Eye (tissue), 1 donor: ENCODE data around the gene ATP6V0A4.
"Not testable (repeated sequence)": the region's sequence is repeated elsewhere in the genome, so short reads cannot be mapped to it uniquely, and the experiment has no call there.

ENCODE experiments used
- DNase-seq: peaks from one replicate; pipeline ENCODE4 v3.0.0-alpha.2; 2015

The ATP6V0A4 gene

DNA sequence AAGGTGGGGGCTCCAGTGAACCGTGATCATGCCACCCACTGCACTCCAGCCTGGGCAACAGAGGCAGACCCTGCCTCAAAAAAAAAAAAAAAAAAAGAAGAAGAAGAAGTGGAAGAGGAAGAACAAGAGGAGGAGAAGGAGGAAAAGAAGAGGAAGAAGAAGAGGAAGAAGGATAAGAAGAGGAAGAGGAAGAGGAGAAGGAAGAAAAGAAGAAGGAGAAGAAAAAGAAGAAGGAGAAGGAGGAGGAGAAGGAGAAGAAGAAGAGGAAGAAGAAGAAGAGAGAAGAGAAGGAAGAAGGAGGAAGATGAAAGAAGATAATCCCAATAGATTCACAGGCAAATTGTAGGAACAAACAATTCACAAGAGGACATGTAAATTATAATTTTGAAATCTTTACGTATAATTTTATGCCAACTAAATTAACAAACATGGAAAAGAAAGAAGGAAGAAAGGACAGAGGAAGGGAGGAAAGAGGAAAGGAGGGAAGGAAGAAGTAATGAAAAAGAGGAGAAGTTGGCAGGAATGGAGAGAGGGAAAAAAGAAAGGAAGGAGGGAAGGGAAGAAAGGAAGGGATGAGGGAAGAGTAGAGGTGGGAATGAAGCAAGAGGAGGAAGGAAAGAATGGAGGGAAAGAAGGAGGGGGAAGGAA lies 100.3 kb downstream of the ATP6V0A4 start:
- DNase-seq = no peak

- not testable (repeated sequence) for DNase-seq
These were observed 102.2 kb downstream of the ATP6V0A4 start for GRCh38 chr7:138695776-138696175.

GRCh38 chr7:138695106-138695505 lies 102.9 kb downstream of the ATP6V0A4 start:
- no peak for DNase-seq

GRCh38 chr7:138691178-138691577 lies 106.8 kb downstream of the ATP6V0A4 start:
- DNase-seq = no peak

DNA sequence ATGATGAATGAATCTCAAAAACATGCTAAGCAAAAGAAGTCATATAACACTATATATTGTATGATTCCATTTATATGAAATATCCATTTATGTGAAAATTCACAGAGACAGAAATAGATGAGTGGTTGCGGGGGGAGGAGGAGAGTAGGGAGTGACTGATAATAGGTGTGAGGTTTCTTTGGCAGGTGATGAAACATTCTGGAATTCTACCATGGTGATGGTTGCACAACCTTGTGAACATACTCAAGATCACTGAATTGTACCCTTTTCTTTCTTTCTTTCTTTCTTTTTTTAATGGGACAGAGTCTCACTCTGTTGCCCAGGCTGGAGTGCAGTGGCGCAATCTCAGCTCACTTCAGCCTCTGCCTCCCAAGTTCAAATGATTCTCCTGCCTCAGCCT lies 107.5 kb downstream of the ATP6V0A4 start:
- no peak for DNase-seq

GRCh38 chr7:138688037-138688436 lies 110.0 kb downstream of the ATP6V0A4 start:
- DNase-seq = not testable (repeated sequence)

- no peak for DNase-seq
These were observed 113.7 kb downstream of the ATP6V0A4 start for GRCh38 chr7:138684340-138684739.

DNA sequence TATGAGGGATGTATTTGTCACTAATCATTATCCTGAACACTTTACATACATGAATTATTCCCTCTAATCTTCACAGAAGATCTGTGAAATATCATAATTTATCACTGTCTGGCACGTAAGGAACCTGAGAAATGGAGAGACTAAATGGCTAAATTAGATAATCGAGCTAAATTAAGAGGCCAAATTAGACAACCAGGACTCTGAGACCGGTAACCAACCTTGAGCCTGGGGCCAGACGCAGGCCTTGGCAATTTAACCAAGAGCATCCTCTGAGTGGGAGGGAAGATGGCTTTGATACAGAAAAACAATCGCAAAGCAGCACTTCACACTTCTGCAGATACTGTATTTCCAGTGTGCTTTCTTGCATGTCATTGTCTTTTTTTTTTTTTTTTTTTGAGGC lies 118.2 kb downstream of the ATP6V0A4 start:
- no peak for DNase-seq

DNA sequence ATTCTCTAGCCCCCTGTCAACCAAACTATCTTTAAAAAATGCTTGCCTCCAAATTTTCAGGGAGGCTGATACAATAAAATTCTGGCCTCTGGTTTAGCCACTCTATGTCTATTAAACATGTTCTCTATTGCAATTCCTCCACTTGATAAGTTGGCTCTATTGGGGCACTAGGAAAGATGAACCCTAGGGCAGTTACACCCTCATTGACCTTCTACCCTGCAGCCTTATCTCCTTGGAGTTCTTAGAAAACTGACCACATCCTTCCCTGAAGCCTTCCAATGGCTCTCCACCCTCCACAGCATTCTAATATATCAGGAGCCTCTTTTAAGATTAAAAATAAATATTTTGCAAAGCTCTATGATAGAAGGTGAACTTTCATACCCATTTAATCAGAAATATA lies 127.4 kb downstream of the ATP6V0A4 start:
- DNase-seq = no peak

DNA sequence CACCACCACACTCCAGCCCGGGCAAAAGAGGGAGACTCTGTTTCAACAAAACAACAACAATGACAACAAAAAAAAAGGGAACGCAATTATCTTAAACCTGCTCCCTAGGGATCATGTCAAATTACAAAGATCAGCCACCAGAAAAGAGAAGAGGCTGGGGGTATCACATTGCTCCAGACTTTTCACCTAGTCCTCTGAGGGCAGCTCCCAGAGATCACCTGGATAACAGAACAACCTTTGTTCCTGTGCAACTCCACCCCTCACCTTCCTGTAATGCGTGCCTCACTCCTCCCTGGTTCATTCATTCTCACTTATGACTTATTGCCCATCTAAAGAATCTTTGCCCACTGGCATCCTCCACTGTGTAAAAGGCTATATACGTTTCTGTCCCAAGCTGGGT lies 128.6 kb downstream of the ATP6V0A4 start:
- no peak for DNase-seq

- no peak for DNase-seq
These were observed 129.1 kb downstream of the ATP6V0A4 start for GRCh38 chr7:138668946-138669345.

GRCh38 chr7:138668229-138668596 lies 129.8 kb downstream of the ATP6V0A4 start:
- DNase-seq = no peak

DNA sequence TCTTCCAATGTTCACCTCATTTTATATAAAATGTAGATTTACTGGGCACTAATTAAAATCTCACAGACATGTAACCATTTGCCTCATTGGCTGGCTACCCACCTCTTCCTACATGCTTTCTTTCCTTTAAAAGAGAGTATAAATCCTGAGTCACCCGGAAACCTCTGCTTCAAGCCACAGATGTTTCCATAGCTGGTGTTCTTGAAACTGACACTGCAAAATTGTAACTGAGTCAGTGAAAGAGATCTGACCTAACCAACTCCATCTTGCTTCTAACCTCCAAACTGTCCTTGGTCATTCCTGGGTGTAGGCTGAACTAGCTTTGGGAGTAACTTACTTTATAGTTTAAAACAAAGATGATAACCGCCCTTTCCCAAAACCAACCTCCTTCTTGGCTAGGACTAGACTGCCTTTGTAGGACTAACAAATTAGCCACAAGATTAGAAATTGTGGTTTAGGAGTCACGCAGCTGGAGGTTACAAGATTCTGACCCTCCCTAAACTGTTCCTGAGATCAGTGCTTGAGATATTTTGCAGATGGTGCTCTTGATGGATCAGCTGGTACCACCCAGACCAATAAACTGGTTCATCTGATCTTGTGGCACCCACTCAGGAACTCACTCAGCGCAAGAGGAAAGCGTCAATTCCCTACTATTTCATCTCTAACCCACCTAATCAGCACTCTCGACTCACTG lies 130.3 kb downstream of the ATP6V0A4 start:
- DNase-seq = no peak

DNA sequence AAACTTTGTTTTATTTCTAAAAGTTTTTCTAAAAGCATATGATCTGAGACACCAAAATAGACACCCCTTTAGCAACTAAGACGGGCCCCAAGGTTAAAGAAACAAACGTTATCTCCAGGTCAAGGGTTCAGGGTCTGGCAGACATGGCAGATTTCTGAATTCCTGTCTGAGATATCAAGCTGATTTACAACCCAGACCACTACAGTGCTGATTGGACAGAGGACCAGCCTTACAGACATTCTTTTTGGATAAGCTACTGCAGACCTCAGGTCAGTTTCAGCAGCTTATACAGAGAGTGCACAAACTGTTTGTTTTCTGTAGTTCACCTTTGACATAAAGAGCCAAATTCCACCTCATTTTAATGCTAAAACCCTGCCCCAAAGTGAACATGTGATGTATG lies 131.6 kb downstream of the ATP6V0A4 start:
- no peak for DNase-seq

DNA sequence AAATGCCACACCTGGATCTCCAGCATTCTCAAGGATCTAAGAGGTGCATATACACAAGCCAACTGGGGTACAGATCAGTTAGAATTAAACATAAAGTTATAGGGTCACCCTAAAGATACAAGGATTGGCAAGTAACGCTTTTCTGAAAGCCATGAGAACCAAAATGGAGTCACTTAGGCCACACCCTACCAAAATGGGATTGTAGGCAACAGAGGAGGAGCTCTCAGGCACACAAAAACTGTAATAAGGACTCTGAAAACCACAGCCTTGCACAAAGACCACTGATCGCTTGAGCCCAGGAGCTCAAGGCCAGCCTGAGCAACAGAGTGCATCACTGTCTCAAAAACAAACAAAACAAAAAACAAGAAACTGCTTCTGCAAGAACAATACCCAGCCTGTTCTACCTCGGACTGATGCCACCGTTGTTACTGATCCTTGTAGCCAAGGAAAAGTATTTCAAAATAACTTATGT lies 132.3 kb downstream of the ATP6V0A4 start:
- DNase-seq = no peak

DNA sequence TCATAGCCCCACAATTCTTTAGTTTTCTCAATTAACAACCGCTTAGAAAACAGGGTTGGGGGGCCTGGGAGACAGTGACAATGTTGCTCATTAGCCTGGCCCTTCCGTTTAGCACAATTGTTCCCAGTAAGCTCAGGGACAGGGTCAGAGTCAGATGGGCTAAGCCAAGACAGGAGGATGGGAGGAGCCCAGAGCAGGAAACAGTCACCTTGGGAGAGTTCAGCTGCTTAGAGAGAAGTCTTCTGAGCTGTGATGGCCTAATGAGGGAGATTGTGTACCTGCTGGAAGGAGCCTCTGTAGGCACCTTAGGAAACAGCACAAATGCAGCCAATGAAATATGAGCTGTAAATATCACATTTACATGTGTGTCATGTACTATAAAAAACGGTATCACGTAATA lies 132.7 kb downstream of the ATP6V0A4 start:
- peak; percentile 19 for DNase-seq

GRCh38 chr7:138663725-138664710 lies 134.0 kb downstream of the ATP6V0A4 start:
- DNase-seq = peak; percentile 81

- DNase-seq = no peak
These were observed 135.0 kb downstream of the ATP6V0A4 start for GRCh38 chr7:138662991-138663320.

DNA sequence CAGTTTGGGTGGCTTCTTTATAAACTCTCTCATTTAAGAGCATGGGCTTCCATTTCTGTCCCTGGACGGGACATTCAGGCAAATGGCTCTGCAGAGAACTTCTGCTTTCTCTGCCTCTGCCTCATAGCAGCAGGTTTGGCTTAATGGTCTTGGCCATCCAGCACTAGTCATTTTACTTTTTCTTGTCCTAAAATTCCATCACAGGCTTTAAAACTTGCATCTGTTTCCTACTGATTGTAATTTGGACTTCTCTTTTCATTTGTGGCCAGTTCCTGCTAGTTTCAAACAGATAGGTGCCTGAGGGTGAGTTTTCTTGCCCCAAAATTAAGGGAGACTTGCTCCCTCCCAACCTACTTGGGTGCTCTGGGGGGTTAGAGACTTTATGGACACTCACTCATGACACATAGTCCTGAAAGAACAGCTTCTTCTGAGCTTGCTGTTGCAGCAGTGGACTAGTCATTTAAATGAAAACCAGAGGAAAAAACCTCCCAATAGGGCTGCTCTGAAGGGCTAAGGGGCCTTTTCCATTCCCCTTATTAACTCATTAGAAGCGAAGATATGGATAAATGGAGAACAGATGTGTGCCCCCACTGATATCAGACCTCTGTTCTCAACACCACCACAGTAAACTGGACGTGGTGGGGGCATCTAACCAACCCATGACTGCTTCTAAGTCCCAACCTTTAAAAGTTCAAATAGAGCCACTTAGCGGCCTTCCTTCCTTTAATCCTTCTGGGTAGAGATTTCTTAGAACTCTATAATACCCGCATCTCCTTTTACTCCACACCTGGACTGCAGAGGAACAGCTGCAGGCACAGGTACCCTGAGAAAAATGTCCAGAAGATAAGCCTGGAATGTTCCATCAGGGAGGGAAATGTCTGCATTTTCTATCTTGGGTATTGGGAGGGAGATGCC lies 135.7 kb downstream of the ATP6V0A4 start:
- DNase-seq = no peak

DNA sequence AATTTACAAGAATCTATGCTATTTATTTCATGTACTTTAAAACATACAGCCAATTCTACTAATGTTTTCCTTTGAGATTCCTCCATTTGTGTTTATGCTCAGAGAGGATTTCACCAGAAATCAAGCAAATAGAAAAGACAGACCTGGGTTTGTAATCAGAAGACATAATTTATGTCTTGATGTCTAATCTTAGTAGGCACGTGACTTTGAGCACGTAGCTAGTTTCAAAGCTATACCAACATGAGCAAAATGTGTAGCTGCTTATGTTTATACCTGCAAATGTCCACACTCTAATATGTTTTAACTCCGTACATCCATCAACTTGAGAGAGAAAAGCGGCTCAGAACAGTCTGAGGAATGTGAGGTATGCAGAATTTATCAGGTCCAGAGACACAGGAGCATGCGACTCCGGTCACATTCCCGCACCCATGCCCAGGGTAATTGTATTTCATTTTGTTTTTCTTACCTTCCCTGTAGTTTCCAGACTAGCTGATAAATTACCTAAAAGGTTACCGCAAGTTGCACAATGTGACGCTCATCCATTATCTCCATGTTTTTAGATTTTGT lies 136.8 kb downstream of the ATP6V0A4 start:
- DNase-seq = no peak

DNA sequence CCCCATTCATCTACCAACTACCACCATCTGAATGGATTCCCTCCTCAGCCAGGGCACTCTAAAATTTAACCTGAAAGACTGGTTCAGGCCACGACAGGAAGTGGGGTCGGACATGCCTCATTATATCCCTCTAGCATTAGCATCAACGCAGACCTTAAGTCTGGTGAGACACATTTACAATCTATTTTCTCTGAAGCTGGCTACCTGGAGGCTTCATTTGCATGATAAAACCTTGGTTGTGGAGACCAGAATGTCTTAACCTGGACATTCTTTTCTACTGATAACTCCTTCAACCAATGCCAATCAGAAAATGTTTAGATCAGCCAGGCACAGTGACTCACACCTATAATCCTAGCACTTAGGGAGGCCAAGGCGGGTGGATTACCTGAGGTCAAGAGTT lies 139.1 kb downstream of the ATP6V0A4 start:
- no peak for DNase-seq

DNA sequence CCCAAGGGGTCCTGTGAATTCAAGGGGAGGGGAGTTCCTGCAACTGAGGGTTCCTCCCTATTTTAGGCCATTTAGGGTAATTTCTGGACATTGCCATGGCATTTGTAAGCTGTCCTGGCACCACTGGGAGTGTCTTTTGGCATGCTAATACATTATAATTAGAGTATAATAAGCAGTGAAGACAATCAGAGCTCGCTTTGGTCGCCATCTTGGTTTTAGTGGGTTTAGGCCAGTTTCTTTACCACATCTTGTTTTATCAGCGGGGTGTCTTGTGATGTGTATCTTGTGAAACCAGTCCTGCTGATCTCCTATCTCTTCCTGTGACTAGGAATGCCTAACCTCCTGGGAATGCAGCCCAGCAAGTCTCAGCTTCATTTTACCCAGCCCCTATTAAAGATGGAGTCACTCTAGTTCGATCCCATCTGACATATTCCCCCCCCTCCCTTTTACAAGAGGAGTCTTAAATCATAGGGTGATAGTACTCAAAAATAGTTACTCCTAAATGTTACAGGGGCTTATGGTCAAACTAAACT lies 140.1 kb downstream of the ATP6V0A4 start:
- DNase-seq = no peak
